ENCODE data around the gene CDS2.

DNA sequence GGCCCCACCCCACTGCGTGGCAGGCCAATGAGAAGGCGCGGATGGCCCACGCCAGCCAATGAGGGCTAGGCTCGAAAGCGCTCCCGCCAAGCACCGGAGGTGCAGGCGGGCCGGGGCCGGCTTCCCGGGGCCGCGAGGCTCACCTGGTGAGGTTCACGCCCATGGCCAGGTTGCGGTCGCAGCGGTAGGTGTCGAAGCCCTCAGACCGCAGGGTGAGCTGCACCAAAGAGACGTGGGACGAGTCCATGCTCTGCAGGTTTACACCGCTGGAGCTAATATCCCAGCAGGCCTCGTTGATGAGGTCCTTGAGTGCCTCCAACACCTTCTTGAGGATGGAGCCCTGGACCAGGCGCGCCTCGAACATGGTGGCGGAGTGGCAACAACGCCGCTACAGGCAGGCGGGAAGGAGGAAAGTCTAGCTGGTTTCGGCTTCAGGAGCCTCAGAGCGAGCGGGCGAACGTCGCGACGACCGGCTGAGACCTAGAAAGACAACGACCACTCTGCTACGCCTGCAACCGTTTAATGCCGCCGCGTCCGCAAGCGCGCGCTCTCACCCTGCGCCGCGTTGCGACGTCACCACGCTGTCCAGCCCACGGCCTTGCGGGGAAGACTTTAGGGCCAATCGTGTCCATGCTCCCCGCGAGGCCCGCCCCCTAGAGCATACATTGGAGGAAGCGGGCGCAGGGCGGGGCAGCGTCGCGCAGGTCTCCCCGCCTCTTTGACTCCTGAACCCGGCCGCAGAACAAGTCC, 7.2 kb upstream of the CDS2 start, which contains the start of gene PCNA:
- peak in 1 of 2 experiments; percentile 55; a peak in 2 of 4 replicates for TF ChIP-seq REST (IDR thresholded peaks at IDR 0.05; ENCODE audit: insufficient read depth in 1 of 2, low read depth in 2 of 2, low read length in 2 of 2)
- TF ChIP-seq POLR2AphosphoS5 (IDR thresholded peaks at IDR 0.05; ENCODE audit: low read depth, low read length): peak; percentile 97
- TF ChIP-seq TAF1 (IDR thresholded peaks at IDR 0.05; ENCODE audit: borderline replicate concordance, insufficient read depth, low read length): peak; percentile 91; the same call in 1 of the 2 replicates

Measured in PFSK-1 (cell line).